GM18526 (cell line): ENCODE results near the gene SHROOM3.

Experiments used
- POLR2A ChIP-seq: IDR thresholded peaks from 3 replicates; pipeline ENCODE4 v1.6.1; 2011; ENCODE audit not compliant: insufficient read length; ENCODE audit errors: extremely low read depth

Gene SHROOM3

DNA sequence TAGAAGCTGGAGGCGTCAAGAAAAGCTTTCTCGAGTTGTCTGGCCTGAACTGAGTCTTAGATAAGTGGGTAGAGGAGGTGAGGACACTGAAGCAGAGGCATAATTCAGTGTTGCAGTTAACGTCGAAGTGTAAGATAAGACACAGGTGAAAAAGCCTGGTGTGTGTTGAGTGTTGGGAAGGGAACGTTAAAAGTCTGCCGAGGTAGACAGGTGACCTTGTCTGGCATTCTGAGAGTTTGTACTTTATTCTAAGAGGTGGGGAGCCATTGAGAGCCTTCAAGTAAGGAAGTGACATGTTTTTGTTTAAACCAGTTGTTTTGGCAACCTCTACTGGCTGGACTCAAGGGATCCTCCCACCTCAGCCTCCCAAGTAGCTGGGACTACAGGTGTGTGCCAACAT lies 219.1 kb downstream of the SHROOM3 start:
- no peak for TF ChIP-seq POLR2A

DNA sequence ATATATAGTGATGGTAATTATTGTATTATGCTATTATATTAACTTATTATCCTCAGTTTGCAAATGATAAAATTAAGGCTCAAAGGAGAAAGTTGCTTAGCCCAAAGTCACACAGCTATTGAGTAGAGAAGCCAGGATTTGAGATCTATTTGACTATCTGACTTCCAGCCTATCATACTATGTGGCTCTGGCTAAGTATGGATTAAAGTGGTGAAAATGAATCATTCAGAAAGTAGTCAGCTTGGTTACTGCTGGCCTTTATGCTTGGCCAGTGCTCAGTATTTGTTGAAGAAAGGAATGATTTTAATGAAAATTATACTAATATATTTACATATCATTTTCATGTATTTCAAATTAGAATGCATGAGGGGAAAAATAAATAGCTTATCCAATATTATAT lies 219.8 kb downstream of the SHROOM3 start:
- no peak for TF ChIP-seq POLR2A

DNA sequence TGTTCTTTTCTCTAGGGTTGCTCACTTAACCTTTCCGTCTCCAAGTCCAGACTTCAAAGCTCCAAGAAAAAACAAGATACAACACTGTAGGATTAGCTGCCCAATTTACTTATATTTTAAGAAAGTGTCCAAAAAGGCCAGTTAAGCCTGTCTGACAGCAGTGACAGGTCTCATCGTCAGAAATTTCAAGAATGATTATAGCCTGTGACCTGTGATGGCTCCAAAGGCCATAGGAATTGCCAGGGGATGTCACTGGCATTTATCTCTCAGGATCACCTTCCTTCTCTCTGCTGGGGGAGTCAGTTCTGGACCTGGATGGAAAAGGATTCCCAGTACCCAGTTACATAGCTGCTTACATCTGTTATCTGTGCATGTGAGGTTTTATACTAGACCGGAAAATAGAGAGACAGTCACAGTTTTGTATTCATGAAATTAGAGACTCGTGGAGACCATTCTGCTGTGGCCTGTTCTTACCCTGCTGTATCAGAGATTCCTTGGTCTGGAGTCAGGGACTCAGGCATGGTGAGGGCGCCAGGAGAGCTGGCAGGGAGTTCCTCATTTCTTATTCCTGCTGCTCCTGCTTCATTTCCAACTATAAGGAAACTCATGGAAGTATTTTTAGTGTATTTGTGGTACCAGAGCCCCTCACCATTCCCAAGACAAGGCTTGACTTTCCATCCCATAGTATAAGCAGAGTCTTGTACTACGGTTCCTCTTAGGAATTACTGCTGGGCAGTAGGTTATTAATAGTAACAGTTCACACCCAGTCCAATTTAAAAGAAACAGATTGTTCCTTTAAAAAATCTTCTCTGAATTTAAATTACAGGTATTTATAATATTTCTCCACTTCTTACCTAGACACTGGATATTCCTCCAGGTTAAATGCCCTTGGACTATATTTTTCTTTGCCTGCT lies 220.8 kb downstream of the SHROOM3 start:
- no peak for TF ChIP-seq POLR2A

DNA sequence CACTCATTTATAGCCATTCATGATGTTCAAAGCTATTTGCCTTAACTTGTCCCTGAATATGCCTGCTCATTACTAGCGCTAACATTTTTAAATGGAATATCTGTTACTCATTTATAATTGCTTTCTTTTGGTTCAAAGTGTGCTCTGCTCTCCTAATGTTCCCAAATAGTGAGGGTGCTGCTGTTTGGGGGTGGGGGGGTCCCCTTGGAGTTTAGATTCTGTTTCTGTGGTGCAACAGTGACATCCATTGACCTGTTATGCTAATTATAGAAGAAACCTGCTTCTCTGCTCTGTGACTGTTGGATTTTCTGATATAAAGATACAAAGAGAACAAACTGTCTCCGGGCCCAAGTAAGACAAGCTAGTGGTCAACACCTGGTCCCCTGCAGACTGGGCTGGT lies 222.4 kb downstream of the SHROOM3 start:
- no peak for TF ChIP-seq POLR2A

DNA sequence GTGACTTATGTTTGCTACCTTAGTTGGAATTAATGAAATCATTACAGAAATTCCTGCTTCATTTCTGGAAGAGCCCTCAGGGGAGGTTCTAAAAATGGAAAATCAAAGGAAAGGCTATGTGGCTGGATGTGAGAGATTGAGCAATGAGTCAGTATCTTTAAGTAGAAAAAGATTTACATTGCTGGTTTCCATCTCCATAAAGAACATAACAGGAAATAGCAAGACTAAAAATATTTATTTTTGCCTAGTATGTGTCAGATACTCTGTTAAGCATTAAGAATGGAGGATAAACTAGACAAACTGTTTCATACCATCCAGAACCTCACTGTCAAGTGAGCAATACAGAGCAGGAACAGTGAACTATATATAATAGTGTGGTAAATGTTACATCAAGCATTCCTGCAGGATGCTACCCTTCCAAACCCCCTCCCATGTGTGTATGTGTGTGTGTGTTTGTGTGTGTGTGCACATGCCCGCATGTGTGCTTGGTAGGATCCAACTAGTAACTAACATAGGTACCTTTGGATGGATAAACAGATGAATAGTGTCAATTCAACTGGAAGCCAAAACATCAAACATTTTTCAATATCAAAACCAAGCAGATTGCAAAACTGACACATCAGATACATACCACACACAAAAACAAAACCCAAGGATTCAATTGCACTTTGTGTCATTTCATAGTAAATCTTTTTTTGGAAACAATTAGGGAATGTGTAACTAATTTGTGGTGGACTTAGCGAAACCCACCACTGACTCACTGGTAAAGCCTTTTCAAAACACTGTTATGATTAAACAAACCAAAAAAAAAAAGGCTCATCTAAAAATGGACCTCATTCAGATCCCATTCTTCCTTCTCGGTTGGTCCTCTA lies 223.4 kb downstream of the SHROOM3 start:
- no peak for TF ChIP-seq POLR2A

DNA sequence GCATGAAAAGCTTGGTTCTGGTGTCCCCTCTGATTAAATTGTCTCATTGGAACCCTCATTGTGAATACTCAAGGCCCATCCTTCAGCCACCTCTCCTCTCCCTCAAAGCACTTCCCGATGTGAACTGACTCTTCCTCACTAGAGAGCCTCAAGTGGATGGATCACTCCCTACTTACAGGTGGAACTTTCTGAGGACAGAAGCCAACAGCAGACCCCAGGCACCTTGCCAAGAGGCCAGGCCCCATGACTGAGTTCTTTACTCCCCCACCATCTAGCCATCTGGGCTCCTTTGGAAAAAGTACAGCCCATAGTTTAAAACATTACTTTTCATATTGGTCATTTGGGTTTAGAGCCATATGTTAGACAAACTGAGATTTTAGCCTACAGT lies 224.1 kb downstream of the SHROOM3 start:
- TF ChIP-seq POLR2A = no peak

DNA sequence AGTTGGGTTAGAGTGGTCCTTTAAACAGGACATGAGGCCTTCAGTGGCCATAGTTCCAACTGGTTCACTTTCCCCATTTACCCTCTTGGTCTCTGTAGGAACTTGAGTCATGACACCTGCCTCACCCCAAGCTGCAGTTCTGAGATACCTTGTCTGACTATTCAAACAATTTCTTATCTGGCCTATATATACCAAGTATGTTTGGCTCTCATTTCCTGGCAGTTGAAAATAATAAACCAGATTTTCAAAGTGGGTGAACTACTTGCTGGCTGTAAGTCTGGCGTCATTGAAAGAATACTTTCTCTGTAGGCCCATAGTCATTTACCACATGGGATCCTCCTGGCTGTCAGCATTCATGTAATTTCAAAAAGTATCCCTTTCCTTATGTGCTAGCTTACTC lies 228.8 kb downstream of the SHROOM3 start:
- TF ChIP-seq POLR2A = no peak

DNA sequence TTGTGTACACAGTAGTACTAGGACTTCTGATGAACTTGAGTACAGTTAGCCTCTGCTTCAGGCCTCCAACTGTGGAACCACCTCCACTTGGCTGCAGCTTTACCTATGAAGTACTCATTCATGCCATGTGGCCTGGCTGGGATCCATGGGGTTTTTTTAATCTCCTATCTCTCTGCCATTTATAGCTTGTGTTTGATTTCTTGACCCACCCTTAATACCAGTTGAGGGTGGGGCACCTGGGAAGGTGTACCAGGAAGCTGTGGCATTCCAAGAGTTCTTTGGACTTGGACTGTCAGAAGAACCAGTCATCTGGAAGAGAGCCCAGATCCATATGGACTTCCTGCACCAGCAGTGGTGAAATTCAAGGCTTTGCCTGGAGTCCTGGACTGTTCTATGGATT lies 230.1 kb downstream of the SHROOM3 start:
- TF ChIP-seq POLR2A = no peak

DNA sequence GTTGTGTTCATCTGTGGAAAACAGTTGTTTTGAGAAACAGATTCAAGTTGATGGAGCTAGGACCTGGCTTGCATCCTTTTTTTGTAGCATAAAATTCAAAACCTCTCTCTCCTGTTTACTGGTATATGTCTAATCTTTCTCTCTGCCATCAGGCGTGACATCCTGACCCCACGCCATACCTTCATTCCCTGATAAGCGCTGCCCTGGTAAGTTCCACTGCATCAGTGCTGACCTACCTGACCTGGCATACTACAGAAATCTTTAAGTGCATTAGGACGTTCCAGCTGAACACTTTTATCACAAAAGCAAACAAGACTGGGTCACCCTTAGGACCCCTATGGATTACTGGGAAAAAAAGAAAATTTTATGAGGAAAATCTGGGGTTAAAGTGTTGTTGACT lies 230.7 kb downstream of the SHROOM3 start:
- TF ChIP-seq POLR2A = no peak

DNA sequence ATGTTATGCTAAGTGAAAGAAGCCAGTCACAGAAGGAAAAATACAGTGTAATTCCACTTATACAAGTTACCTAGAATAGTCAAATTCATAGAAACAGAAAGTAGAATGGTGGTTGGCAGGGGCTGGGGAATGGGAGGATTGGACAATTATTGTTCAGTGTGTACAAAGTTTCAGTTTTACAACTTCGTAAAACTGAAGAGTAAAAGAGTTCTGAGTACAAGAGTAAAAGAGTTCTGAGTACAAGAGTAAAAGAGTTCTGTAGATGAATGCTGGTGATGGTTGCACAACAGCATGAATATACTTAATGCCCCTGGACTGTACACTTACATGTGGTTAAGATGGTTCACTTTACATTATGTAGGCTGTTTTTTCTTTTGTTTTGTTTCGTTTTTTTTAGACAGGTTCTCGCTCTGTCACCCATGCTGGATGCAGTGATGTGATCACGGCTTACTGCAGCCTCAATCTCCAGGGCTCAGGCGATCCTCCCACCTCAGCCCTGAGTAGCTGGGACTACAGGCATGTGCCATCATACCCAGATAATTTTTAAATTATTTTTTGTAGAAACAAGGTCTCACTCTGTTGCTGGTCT lies 232.0 kb downstream of the SHROOM3 start:
- no peak for TF ChIP-seq POLR2A

DNA sequence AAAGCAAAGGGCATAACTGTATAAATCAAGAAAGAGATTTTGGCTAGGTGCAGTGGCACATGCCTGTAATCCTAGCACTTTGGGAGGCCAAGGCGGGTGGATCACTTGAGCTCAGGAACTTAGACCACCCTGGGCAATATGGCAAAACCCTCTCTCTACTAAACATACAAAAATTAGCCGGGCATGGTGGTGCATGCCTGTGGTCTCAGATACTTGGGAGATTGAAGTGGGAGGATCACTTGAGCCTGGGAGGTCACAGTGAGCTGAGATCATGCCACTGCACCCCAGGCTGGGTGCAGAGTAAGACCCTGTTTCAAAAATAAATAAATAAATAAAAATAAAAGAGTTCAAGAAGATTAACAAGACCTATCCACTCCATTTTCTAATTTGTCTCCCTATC lies 235.6 kb downstream of the SHROOM3 start:
- no peak for TF ChIP-seq POLR2A

DNA sequence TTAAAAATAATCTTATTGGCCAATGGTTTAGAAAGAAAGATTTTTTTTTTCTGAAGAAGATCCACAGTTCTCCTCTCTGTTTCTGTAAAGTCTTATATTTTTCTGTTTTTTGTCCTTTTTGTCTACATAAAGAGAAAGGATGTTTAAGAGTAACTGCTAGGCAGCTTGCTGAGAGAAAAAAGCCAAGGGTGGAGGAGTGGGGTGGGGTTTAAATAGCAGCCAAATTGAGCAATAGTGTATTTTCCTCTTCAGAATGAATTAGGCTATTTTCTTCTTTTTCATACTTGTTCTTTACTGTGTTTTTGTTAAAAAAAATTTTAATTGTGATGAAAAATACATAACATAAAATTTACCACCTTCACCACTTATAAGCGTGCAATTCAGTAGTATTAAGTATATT lies 238.3 kb downstream of the SHROOM3 start:
- no peak for TF ChIP-seq POLR2A

DNA sequence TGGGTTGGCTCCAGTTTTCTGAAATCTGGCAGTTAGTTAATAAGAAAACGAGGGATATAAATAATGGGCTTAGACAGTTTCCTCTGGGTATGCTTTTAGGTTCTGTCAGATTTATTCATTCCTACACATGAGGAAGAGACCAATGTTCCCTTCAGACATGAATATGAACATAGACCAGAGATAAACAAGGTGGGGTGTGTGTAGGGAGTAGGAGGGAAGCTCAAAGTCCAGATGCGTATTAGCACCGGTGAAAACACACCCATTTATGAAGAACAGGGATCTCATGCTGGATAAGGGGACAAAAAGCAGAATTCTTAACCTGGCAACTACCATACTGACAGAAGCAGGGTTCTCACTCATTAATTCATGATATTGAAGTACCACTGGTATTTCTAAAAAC lies 240.0 kb downstream of the SHROOM3 start:
- TF ChIP-seq POLR2A = no peak

DNA sequence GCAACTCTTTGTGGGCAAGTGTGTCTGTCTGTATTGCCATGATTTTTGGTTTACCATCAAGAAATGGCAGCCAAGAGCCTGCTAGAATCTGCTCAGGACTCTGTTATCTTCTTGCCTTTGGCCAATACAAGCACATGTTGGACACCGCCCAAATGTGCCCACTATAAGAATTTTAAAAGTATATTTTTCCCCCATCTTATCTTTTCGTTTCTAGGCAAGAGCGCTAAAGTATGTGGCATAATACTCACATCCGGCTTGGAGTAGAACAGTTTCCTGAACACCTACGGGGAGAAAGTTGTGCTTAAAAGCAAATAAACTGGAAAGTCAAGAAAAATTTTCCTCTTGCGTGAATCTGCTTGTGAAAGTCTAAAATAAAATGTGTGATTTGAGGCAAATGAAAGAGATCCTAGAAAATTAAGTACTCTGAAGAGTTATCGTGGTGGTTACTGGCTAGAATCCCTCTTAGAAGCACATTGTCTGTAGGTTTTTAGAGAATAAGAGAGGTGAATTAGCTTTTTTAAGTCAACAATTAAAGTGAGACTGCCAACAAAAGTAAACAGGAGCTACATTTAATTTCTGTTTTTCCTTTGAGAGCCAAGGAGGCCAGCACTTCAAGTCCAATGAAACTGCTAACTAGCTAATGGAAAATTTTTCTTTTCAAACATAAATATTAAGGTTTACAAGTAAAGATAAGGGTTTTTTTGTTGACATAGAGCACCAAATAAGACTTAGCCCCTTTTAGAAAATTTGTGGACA lies 242.7 kb downstream of the SHROOM3 start:
- TF ChIP-seq POLR2A = no peak

DNA sequence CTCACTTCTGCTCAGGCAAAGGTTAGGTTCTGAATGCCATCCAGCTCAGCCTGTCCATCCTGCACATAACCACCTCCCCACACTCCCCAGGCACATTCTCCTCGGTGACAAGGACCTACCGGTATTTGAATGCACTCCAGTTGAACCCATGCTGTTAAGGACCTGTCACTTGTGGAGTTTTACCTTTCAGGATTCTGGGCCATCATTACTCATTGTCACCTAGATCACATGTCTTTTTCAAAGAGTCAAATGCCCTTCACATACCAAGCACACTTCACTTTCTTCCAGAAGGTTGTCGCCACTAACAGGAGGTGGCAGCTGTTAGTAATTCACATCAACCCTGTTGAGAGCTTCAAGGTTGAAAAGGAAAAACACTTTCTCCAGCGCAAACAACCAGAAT lies 244.7 kb downstream of the SHROOM3 start:
- TF ChIP-seq POLR2A = no peak
